SKM-1 (cell line): ENCODE measurements around the gene ATP13A3.

Experiments
- DNase-seq: peaks from one replicate; lab custom pipeline; 2025; ENCODE audit not compliant: unreplicated experiment; lab: John Stamatoyannopoulos, UW

ATP13A3 gene

GRCh38 chr3:194396539-194396858, 90.3 kb downstream of the ATP13A3 start:
- DNase-seq: no peak

- DNase-seq: no peak
Measured at GRCh38 chr3:194395778-194396538, 90.8 kb downstream of the ATP13A3 start.

- no peak for DNase-seq
Measured at GRCh38 chr3:194395212-194395611, 91.6 kb downstream of the ATP13A3 start.

- DNase-seq: no peak
Measured at GRCh38 chr3:194392576-194392975, 94.2 kb downstream of the ATP13A3 start.

GRCh38 chr3:194390835-194391234, 96.0 kb downstream of the ATP13A3 start:
- no peak for DNase-seq

- no peak for DNase-seq
Measured at GRCh38 chr3:194389269-194389668, 97.5 kb downstream of the ATP13A3 start.

GRCh38 chr3:194387926-194388418, 98.8 kb downstream of the ATP13A3 start:
- DNase-seq: no peak

- DNase-seq: no peak
Measured at GRCh38 chr3:194387276-194387675, 99.5 kb downstream of the ATP13A3 start.

GRCh38 chr3:194386648-194387047, 100.2 kb downstream of the ATP13A3 start:
- no peak for DNase-seq

GRCh38 chr3:194386066-194386465, 100.7 kb downstream of the ATP13A3 start:
- DNase-seq: no peak

- DNase-seq: no peak
Measured at GRCh38 chr3:194384569-194385001, 102.2 kb downstream of the ATP13A3 start.

GRCh38 chr3:194384156-194384555, 102.6 kb downstream of the ATP13A3 start:
- DNase-seq: no peak

- DNase-seq: no peak
Measured at GRCh38 chr3:194383276-194383940, 103.4 kb downstream of the ATP13A3 start.

GRCh38 chr3:194382892-194383223, 103.9 kb downstream of the ATP13A3 start:
- DNase-seq: no peak

- no peak for DNase-seq
Measured at GRCh38 chr3:194382196-194382891, 104.5 kb downstream of the ATP13A3 start.

GRCh38 chr3:194381460-194381875, 105.3 kb downstream of the ATP13A3 start:
- DNase-seq: no peak

- DNase-seq: no peak
Measured at GRCh38 chr3:194380326-194380725, 106.5 kb downstream of the ATP13A3 start.

GRCh38 chr3:194379651-194380050, 107.2 kb downstream of the ATP13A3 start:
- DNase-seq: no peak

GRCh38 chr3:194379231-194379630, 107.6 kb downstream of the ATP13A3 start:
- no peak for DNase-seq

GRCh38 chr3:194377708-194378107, 109.1 kb downstream of the ATP13A3 start:
- no peak for DNase-seq

GRCh38 chr3:194376241-194376560, 110.6 kb downstream of the ATP13A3 start:
- DNase-seq: no peak
